ENCODE measurements around the gene RETSAT.

DNA sequence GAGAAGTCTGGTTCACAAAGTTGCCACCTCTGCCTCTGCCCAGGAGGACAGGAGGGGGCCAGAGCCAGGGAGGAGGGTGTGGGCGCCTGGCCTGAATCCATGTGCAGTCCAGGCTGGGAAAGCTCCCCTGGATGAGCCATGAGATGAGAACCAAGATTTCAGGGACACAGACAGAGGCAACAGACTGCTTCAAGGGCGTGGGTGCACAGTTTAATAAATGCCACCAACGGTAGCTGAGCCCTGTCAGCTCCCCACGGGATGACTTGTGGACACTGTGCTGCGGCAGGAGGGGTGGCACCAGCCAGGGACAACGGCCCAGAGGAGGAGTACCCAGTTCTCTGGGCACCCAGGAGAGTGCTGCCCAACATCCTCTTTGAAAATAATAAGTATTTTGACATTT, 40.6 kb upstream of the RETSAT start:
- TF ChIP-seq, protein P1, sequence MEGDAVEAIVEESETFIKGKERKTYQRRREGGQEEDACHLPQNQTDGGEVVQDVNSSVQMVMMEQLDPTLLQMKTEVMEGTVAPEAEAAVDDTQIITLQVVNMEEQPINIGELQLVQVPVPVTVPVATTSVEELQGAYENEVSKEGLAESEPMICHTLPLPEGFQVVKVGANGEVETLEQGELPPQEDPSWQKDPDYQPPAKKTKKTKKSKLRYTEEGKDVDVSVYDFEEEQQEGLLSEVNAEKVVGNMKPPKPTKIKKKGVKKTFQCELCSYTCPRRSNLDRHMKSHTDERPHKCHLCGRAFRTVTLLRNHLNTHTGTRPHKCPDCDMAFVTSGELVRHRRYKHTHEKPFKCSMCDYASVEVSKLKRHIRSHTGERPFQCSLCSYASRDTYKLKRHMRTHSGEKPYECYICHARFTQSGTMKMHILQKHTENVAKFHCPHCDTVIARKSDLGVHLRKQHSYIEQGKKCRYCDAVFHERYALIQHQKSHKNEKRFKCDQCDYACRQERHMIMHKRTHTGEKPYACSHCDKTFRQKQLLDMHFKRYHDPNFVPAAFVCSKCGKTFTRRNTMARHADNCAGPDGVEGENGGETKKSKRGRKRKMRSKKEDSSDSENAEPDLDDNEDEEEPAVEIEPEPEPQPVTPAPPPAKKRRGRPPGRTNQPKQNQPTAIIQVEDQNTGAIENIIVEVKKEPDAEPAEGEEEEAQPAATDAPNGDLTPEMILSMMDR (IDR thresholded peaks at IDR 0.05): no peak
- no peak for TF ChIP-seq POLR2A (IDR thresholded peaks at IDR 0.05)

Data from right lobe of liver (tissue), 4 donors.